Progenitor cell of endocrine pancreas (in vitro differentiated cells): ENCODE data around the gene MTG2. TPM values are rescaled to one million over a fixed set of nuclear protein-coding genes. Genes with fewer than 3 reads are reported as not detected.

Experiments
- DNase-seq: peaks from one replicate; pipeline ENCODE4 v3.0.0; 2021; ENCODE audit warnings: low spot score; ENCODE audit not compliant: unreplicated experiment
- H3K27ac Mint-ChIP-seq: 2 replicates; pipeline ENCODE4 v1.8.0; 2021; ENCODE audit warnings: mild to moderate bottlenecking, moderate library complexity, mixed read lengths
- H3K27me3 Mint-ChIP-seq: 2 replicates; pipeline ENCODE4 v1.8.0; 2021; ENCODE audit warnings: mixed read lengths
- H3K36me3 Mint-ChIP-seq: 2 replicates; pipeline ENCODE4 v1.8.0; 2022; ENCODE audit warnings: mixed read lengths; ENCODE audit not compliant: insufficient read depth
- H3K4me1 Mint-ChIP-seq: 2 replicates; pipeline ENCODE4 v1.8.0; 2021; ENCODE audit warnings: low read depth, mixed read lengths
- H3K4me3 Mint-ChIP-seq: 2 replicates; pipeline ENCODE4 v1.8.0; 2021; ENCODE audit warnings: low read depth, mild to moderate bottlenecking, moderate library complexity, mixed read lengths
- H3K9me3 Mint-ChIP-seq: 2 replicates; pipeline ENCODE4 v1.8.0; 2021; ENCODE audit warnings: low read depth, mixed read lengths
- total RNA-seq: library from RNA; stranded (reverse); gene quantifications from 2 replicates; pipeline ENCODE4 v1.2.1, GENCODE V29; 2021
- TF ChIP-seq, protein P1 (sequence below): fragments of 200-600 bp; sonication (generic); IDR thresholded peaks from one replicate; pipeline ENCODE4 v1.5.0; 2021; ENCODE audit warnings: antibody characterized with exemption, mild to moderate bottlenecking; ENCODE audit not compliant: unreplicated experiment

The MTG2 gene
- total RNA-seq, 1 donor from 2014 or later, result 31.6 TPM

DNA sequence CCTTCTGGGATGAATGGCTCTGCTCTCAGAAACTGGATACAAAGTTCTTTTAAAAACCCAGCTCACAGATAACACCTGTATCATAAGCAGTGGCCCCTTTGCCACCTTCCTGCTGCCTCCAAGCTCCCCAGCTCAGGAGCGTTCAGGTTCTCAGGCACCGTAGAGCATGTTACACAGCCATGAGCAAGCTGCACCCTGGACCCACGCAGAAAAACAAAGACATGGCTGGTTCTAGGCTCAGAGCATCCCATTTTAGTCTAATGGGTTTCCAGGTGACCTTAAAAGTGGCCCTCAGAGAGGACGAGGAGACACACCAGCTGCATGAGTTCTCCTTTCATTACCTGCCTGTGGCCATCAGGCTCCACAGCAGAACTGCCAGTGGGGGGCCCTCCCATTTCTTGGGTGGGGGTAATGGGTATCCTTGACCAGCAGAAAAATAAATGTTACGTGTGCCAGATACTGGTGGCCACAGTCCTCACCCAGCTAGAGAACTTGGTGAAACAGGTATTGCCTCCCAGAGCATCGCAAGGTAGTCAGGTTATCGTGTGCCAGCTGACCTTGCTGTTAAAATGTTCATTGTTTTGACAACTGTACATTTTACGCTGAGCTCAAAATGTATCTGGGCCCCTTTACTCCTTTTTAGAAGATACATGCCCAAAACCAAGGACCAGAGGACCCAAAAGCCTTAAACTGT is 47.1 kb upstream of the MTG2 start:
- TF ChIP-seq, protein P1, sequence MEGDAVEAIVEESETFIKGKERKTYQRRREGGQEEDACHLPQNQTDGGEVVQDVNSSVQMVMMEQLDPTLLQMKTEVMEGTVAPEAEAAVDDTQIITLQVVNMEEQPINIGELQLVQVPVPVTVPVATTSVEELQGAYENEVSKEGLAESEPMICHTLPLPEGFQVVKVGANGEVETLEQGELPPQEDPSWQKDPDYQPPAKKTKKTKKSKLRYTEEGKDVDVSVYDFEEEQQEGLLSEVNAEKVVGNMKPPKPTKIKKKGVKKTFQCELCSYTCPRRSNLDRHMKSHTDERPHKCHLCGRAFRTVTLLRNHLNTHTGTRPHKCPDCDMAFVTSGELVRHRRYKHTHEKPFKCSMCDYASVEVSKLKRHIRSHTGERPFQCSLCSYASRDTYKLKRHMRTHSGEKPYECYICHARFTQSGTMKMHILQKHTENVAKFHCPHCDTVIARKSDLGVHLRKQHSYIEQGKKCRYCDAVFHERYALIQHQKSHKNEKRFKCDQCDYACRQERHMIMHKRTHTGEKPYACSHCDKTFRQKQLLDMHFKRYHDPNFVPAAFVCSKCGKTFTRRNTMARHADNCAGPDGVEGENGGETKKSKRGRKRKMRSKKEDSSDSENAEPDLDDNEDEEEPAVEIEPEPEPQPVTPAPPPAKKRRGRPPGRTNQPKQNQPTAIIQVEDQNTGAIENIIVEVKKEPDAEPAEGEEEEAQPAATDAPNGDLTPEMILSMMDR, result no peak
- peaks cover 4% of the 10 kb centered on the region for H3K4me1 Mint-ChIP-seq
- no peaks in the 10 kb centered on the region for H3K9me3 Mint-ChIP-seq
- DNase-seq, result no peak
- peaks cover 35% of the 10 kb centered on the region for H3K36me3 Mint-ChIP-seq
- H3K27ac Mint-ChIP-seq, result peak overlapping the region; percentile 87
- H3K27me3 Mint-ChIP-seq, result no peaks in the 10 kb centered on the region
- H3K4me3 Mint-ChIP-seq, result no peak overlapping the region

DNA sequence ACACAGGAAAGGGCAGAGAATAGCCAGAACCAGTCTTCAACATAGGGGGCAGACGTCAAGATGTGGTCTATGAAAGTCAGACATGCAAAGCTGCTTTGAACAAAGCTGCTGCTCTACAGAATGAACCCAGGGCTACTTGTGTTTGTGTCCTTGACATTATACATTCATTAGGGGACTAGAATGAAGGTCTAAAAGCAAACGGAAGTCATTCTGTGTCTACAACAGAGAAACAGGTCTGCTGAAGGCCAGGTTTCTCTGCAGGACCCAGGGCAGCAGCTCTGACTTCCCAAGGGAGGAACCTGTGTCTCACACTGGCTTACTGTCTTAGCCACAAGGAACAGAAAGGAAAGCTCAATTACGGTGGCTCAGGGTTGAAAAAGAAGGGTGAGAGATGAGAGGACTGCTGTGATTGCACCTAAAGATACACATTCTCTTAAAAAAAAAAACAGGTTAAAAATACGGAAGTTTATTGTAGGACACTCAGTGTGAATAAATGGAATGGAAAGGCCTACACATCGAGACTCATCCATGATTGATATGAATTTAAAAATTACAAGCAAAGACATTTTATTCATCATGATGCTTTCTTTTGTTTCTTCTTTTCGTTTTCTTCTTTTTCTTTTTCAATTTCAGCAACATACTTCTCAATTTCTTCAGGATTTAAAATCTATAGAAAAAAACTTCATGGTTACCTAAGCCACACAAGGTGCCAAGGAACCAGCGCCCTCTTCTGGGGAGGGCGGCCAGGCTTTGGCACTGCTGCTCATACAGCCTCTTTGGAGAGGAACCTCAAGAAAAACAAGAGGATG is 46.3 kb upstream of the MTG2 start:
- Mint-ChIP-seq H3K27me3 (no peaks in the 10 kb centered on the region), H3K9me3 (no peaks in the 10 kb centered on the region), H3K36me3 (peaks cover 30% of the 10 kb centered on the region), H3K27ac (peak overlapping the region; percentile 87), H3K4me1 (peaks cover 8% of the 10 kb centered on the region), H3K4me3 (peak overlapping the region; percentile 19)
- peak; percentile 48 for DNase-seq
- TF ChIP-seq, protein P1, result peak; percentile 81

DNA sequence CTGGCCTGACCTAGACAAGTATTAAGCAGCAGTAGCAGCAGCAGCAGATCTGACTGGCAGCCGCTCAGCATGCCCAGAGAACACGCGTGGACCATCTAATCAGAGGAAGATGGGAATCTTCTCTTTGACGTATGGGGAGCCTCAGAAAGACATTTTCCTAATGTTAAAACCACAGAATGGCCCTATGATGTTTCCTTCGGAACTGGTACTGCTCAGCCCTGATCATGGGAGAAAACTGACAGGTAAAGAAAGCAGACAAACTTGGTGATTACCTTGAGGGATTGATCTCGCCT is 45.8 kb upstream of the MTG2 start:
- Mint-ChIP-seq H3K27ac (peak overlapping the region; percentile 84), H3K27me3 (no peaks in the 10 kb centered on the region)
- TF ChIP-seq, protein P1, result no peak

DNA sequence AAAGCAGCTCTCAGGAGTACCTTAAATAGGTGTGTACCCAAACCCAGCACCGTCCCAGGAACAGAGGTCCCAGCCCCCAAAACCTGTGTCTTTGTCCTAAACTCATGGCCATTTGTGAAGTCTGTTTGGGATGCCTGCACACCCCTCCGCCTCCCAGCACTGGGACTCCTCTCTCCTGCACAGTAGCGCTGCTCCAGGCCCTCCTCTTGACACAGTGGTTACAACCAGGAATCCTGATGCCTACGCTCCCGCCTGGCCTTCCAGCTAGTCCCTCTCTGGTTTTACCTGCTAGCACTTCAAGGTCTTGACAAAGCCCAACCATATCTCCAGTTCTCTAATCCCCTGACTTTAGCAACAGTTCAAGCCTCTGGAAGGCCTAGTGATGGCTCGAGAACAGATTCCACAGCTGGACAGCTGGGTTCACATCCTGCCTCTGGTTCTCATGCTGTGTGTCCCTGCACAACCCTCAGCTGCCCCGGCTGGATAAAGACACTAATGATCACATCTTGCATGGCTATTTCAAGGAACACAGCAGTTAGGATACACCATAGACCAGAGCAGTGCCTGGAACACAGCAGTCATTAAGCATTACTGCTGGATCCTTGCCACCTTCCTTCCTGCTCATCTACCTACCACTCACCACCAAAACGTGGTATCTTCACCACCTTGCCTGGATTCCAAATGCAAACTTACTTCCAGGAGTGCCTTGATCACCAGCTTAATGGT is 45.2 kb upstream of the MTG2 start:
- Mint-ChIP-seq H3K4me3 (no peak overlapping the region), H3K4me1 (peaks cover 17% of the 10 kb centered on the region), H3K9me3 (no peaks in the 10 kb centered on the region), H3K36me3 (peaks cover 25% of the 10 kb centered on the region), H3K27me3 (no peaks in the 10 kb centered on the region), H3K27ac (peak overlapping the region; percentile 78)
- TF ChIP-seq, protein P1, result no peak
- no peak for DNase-seq

More for the DNA sequence above, 45.8 kb upstream of the MTG2 start:
- Mint-ChIP-seq H3K36me3 (peaks cover 30% of the 10 kb centered on the region), H3K4me3 (peak overlapping the region; percentile 19), H3K4me1 (peaks cover 14% of the 10 kb centered on the region), H3K9me3 (no peaks in the 10 kb centered on the region)
- no peak for DNase-seq

DNA sequence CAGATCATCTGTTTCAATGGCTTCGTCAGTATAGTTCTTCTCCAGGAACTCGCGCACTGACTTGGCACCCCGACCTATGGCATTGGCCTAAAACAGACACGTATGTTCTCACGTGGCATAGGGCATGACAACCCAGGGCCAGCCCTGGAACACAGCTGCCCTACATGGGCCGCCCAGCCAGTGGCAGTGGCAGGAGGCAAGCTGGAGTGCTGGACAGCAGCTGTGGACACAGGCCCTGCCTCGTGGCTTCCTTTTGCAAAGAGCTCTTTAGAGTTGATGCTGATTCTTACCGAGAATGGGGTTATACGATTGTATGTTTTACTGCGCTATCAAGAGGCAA is 44.7 kb upstream of the MTG2 start:
- Mint-ChIP-seq H3K9me3 (no peaks in the 10 kb centered on the region), H3K27me3 (no peaks in the 10 kb centered on the region), H3K4me3 (no peak overlapping the region), H3K27ac (peak overlapping the region; percentile 78), H3K4me1 (peaks cover 17% of the 10 kb centered on the region), H3K36me3 (peaks cover 25% of the 10 kb centered on the region)
- TF ChIP-seq, protein P1, result no peak
- no peak for DNase-seq
